ENCODE data around the gene MRPS11. TPM values are rescaled to one million over a fixed set of nuclear protein-coding genes. Genes with fewer than 3 reads are reported as not detected.
"Not testable (repeated sequence)": the region's sequence is repeated elsewhere in the genome, so short reads cannot be mapped to it uniquely, and the experiment has no call there.

Gene MRPS11
- total RNA-seq, 4 donors from 2014 or later: 33.5 to 47.8 (median 45.2) TPM

- Histone ChIP-seq H3K4me1 (no peaks in the 10 kb centered on the region), H3K27ac (no peak overlapping the region), H3K27me3 (peaks cover 0 to 12% (median 0%) of the 10 kb centered on the region in 3 donors), H3K4me3 (no peak overlapping the region), H3K36me3 (no peaks in the 10 kb centered on the region), H3K9me3 (no peaks in the 10 kb centered on the region)
- in situ Hi-C loops (cut with MboI; ENCODE audit: low sequenced_read_pairs in 4 of 4) (no loop called here), intact Hi-C loops (cut with DNase I; ENCODE audit: low total_unique reads) (no loop called here)
- ATAC-seq (no peak), DNase-seq (no peak)
- TF ChIP-seq CTCF (IDR thresholded peaks at IDR 0.05 in 4 of 5, conservative IDR thresholded peaks at IDR 0.05 in 1 of 5) (no peak), POLR2A (IDR thresholded peaks at IDR 0.05) (no peak)
Observed at GRCh38 chr15:88433046-88433685, 34.3 kb upstream of the MRPS11 start.

GRCh38 chr15:88434106-88434505 lies 33.4 kb upstream of the MRPS11 start:
- H3K27me3 ChIP-seq: peaks cover 0 to 12% (median 0%) of the 10 kb centered on the region in 3 donors
- DNase-seq; H3K4me3 ChIP-seq; intact Hi-C loops (cut with DNase I; ENCODE audit: low total_unique reads); H3K4me1 ChIP-seq; H3K36me3 ChIP-seq; H3K27ac ChIP-seq; in situ Hi-C loops (cut with MboI; ENCODE audit: low sequenced_read_pairs in 4 of 4); ATAC-seq; H3K9me3 ChIP-seq: not testable (repeated sequence)

DNA sequence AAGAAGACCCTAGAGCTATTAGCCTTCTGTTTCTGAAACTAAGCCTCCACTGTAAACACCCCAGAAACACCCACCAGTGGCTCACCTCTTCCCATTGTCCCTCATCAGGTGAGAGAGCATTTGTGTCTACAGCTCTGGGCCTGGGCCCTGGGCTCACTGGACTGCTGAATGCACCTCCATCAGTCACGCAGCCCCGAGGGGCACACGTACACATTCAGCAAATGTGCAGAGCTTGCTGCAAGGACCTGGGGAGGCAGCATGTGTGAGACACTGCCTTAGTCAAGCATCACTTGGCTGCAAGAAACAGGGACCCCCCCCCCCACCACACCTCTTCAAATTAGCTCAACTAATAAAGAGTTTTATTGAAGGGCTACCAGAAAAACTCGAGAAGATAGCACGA lies 29.3 kb upstream of the MRPS11 start:
- Histone ChIP-seq H3K9me3 (no peaks in the 10 kb centered on the region), H3K36me3 (no peaks in the 10 kb centered on the region), H3K27ac (no peak overlapping the region), H3K4me1 (no peaks in the 10 kb centered on the region), H3K4me3 (no peak overlapping the region), H3K27me3 (peaks cover 0 to 12% (median 0%) of the 10 kb centered on the region in 3 donors)
- DNase-seq (no peak), ATAC-seq (no peak)
- intact Hi-C loops (cut with DNase I; ENCODE audit: low total_unique reads): no loop called here
- in situ Hi-C loops (cut with MboI; ENCODE audit: low sequenced_read_pairs in 4 of 4): no loop called here
- TF ChIP-seq POLR2A (IDR thresholded peaks at IDR 0.05) (no peak), CTCF (IDR thresholded peaks at IDR 0.05 in 4 of 5, conservative IDR thresholded peaks at IDR 0.05 in 1 of 5) (no peak)

- in situ Hi-C loops (cut with MboI; ENCODE audit: low sequenced_read_pairs in 4 of 4) (no loop called here), intact Hi-C loops (cut with DNase I; ENCODE audit: low total_unique reads) (no loop called here)
- DNase-seq (no peak), ATAC-seq (no peak)
- no peak overlapping the region for H3K4me3 ChIP-seq
- H3K4me1 ChIP-seq: no peaks in the 10 kb centered on the region
- H3K36me3 ChIP-seq: no peaks in the 10 kb centered on the region
- TF ChIP-seq POLR2A (IDR thresholded peaks at IDR 0.05): no peak
- TF ChIP-seq CTCF (IDR thresholded peaks at IDR 0.05 in 4 of 5, conservative IDR thresholded peaks at IDR 0.05 in 1 of 5): no peak
- H3K9me3 ChIP-seq: no peaks in the 10 kb centered on the region
- no peak overlapping the region for H3K27ac ChIP-seq
- H3K27me3 ChIP-seq: peaks cover 0 to 12% (median 0%) of the 10 kb centered on the region in 3 donors
Observed at GRCh38 chr15:88440021-88440420, 27.5 kb upstream of the MRPS11 start.

DNA sequence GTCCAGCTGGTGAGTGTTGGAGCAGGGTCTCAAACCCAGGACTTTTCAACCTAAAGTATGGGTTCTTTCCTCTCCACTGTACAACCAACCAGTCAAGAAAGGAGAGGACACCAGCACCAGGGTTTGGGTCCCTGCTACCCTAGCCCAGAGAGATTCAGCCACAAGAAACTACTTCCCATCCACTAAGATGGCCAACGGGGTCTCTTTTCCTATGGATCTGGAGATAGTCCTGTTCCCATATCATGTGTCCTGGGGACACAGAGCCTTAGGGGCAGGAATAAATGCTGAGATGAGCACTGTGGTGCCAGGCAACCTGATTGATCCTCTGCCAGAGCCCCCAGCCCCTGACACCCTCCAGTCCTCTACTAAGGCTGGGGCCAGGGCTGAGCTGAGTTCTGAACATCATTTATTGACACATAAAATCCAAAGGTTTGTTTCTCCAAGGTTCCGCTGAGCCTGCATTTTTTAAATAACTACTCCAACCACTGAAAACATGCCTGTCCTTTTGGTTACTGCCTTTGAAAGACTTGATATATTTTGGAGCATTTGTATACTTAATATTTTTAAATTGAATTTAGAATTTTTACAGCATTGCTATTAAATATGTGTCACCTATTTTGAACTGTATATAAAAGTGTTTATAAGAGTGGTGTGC lies 26.3 kb upstream of the MRPS11 start:
- ATAC-seq: no peak
- no peak for TF ChIP-seq POLR2A (IDR thresholded peaks at IDR 0.05)
- H3K27ac ChIP-seq: no peak overlapping the region
- no peaks in the 10 kb centered on the region for H3K4me1 ChIP-seq
- no peak overlapping the region for H3K4me3 ChIP-seq
- H3K27me3 ChIP-seq: peaks cover 0 to 12% (median 0%) of the 10 kb centered on the region in 3 donors
- no peaks in the 10 kb centered on the region for H3K9me3 ChIP-seq
- H3K36me3 ChIP-seq: no peaks in the 10 kb centered on the region
- intact Hi-C loops (cut with DNase I; ENCODE audit: low total_unique reads): no loop called here
- DNase-seq: no peak
- in situ Hi-C loops (cut with MboI; ENCODE audit: low sequenced_read_pairs in 4 of 4): no loop called here
